HUES48 (cell line): ENCODE results near the gene MESD.

Source experiments
- H3K27ac ChIP-seq: one replicate; pipeline ENCODE4 v1.7.0; 2013; ENCODE audit warnings: low read depth, low read length, inconsistent platforms
- H3K27me3 ChIP-seq: 2 replicates; pipeline ENCODE4 v1.6.1; 2013; ENCODE audit warnings: mild to moderate bottlenecking, low read length; ENCODE audit not compliant: control insufficient read depth, insufficient read depth
- H3K36me3 ChIP-seq: 2 replicates; pipeline ENCODE4 v1.6.1; 2013; ENCODE audit warnings: low read length; ENCODE audit not compliant: control insufficient read depth, insufficient read depth
- H3K4me1 ChIP-seq: 2 replicates; pipeline ENCODE4 v1.6.1; 2013; ENCODE audit warnings: mild to moderate bottlenecking, low read length; ENCODE audit not compliant: control insufficient read depth, insufficient read depth
- H3K4me3 ChIP-seq: 2 replicates; pipeline ENCODE4 v1.5.1; 2013; ENCODE audit warnings: mild to moderate bottlenecking, low read depth, low read length
- H3K9ac ChIP-seq: 2 replicates; pipeline ENCODE4 v1.6.1; 2013; ENCODE audit warnings: mild to moderate bottlenecking, low read depth, low read length, moderate library complexity
- H3K9me3 ChIP-seq: 2 replicates; pipeline ENCODE4 v1.6.1; 2013; ENCODE audit warnings: low read length; ENCODE audit not compliant: control insufficient read depth, insufficient read depth

The MESD gene

GRCh38 chr15:80989081-80989517, 520 bp downstream of the MESD start:
- Histone ChIP-seq H3K27ac (peak overlapping the region; percentile 89), H3K4me1 (peaks cover 23% of the 10 kb centered on the region), H3K27me3 (no peaks in the 10 kb centered on the region), H3K9me3 (no peaks in the 10 kb centered on the region), H3K36me3 (no peaks in the 10 kb centered on the region), H3K9ac (peak overlapping the region; percentile 97), H3K4me3 (peak overlapping the region; percentile 89)

DNA sequence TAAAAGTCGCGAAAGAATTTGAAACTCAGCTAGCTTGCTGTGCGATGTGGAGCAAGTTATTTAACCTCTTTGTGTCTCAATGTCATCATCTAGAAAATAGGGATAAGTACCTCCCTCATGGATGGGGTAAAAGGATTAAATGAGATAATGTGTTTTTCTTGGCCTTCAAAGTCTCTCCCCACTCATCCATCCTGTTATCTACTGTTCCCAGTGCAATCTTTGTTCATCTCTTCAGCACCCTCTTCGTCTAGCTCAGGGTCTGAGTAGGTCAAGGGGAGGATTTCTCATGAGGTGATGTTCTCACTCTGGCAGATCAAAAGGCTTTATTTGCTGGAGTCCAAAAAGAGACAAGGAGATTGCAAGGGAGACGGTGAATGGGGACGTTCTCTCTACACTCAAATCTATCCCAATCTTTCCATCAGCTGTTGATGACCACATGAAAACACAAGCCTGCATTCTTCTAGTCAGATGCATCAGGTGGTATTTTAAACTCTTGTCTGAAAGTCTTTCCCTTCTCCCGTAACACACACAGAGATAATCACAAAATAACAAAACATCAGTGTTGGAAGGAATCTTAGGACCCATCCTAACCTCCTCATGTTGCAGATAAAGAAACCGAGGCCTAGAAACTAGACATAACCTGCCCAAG, 1.3 kb downstream of the MESD start:
- Histone ChIP-seq H3K4me1 (peaks cover 23% of the 10 kb centered on the region), H3K9me3 (no peaks in the 10 kb centered on the region), H3K4me3 (peak overlapping the region; percentile 89), H3K9ac (no peak overlapping the region; the same call in 1 of the 2 replicates), H3K36me3 (no peaks in the 10 kb centered on the region), H3K27me3 (no peaks in the 10 kb centered on the region), H3K27ac (no peak overlapping the region)

DNA sequence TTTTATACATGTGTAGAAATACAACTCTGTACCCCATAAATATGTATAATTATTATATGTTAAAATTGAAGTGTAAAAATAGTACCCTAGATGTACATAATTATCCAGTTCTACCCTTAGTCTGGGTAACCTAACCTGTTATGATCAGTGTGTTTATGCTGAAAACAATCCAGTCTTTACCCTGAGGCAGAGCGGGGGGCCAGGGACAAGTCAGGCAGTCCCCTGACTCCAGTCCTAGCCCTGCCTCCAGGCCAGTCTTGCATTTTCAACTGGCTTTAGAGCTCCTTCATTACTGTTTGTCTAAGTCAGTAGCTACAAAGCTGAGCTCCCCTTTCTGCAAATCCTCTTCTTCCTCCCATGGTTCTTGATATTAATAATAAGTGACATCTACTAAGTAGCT, 3.1 kb downstream of the MESD start:
- Histone ChIP-seq H3K9me3 (no peaks in the 10 kb centered on the region), H3K27me3 (no peaks in the 10 kb centered on the region), H3K9ac (no peak overlapping the region), H3K4me3 (no peak overlapping the region), H3K27ac (no peak overlapping the region), H3K36me3 (peaks cover 5% of the 10 kb centered on the region), H3K4me1 (peaks cover 23% of the 10 kb centered on the region)

- peaks cover 23% of the 10 kb centered on the region for H3K4me1 ChIP-seq
Observed at GRCh38 chr15:80985981-80986380, 3.6 kb downstream of the MESD start.

GRCh38 chr15:80984856-80985255, 4.8 kb downstream of the MESD start:
- no peak overlapping the region for H3K27ac ChIP-seq
- H3K9ac ChIP-seq, result no peak overlapping the region
- no peaks in the 10 kb centered on the region for H3K9me3 ChIP-seq
- H3K4me1 ChIP-seq, result peaks cover 14% of the 10 kb centered on the region
- no peak overlapping the region for H3K4me3 ChIP-seq
- no peaks in the 10 kb centered on the region for H3K27me3 ChIP-seq
- peaks cover 17% of the 10 kb centered on the region for H3K36me3 ChIP-seq

More at GRCh38 chr15:80985981-80986380, 3.6 kb downstream of the MESD start:
- no peak overlapping the region for H3K9ac ChIP-seq
- H3K27me3 ChIP-seq, result no peaks in the 10 kb centered on the region
- no peak overlapping the region for H3K27ac ChIP-seq
- no peaks in the 10 kb centered on the region for H3K9me3 ChIP-seq
- H3K36me3 ChIP-seq, result peaks cover 7% of the 10 kb centered on the region
- no peak overlapping the region for H3K4me3 ChIP-seq

DNA sequence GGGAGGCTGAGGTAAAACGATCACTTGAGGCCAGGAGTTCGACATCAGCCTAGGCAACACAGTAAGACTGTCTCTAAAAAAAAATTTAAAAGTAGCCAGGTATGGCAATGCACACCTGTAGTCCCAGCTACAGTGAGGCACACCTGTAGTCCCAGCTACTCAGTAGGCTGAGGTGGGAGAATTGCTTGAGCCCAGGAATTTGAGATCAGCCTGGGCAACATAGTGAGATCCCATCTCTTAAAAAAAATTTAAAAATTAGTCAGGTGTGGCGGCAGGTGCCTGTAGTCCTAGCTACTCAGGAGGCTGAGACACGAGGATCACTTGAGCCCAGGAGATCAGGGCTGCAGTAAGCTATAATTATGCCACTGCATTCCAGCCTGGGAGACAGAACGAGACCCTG, 6.8 kb downstream of the MESD start:
- Histone ChIP-seq H3K4me1 (peaks cover 17% of the 10 kb centered on the region), H3K27me3 (no peaks in the 10 kb centered on the region), H3K36me3 (peaks cover 37% of the 10 kb centered on the region), H3K27ac (no peak overlapping the region), H3K9me3 (no peaks in the 10 kb centered on the region), H3K4me3 (no peak overlapping the region), H3K9ac (no peak overlapping the region)

DNA sequence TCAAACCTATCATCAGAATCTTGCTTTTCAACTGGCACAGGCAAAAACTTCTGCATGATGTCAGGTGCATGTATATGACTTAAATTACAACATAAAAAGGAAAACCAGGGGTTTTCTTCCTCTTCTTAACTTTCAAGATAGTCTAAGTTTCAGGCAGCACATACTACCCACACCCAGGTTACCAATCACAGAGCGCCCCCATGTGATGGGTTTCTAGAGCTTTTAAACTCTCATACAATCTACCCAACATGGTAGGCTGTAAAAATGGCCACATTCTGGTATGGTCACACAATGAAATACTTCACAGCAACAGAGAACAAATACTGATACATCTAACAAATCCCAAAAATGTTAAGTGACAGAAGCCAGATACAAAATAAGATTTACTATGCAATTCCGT, 7.4 kb downstream of the MESD start:
- H3K9me3 ChIP-seq, result no peaks in the 10 kb centered on the region
- H3K27me3 ChIP-seq, result no peaks in the 10 kb centered on the region
- H3K9ac ChIP-seq, result no peak overlapping the region
- peaks cover 19% of the 10 kb centered on the region for H3K4me1 ChIP-seq
- H3K27ac ChIP-seq, result no peak overlapping the region
- H3K4me3 ChIP-seq, result no peak overlapping the region
- H3K36me3 ChIP-seq, result peaks cover 39% of the 10 kb centered on the region

DNA sequence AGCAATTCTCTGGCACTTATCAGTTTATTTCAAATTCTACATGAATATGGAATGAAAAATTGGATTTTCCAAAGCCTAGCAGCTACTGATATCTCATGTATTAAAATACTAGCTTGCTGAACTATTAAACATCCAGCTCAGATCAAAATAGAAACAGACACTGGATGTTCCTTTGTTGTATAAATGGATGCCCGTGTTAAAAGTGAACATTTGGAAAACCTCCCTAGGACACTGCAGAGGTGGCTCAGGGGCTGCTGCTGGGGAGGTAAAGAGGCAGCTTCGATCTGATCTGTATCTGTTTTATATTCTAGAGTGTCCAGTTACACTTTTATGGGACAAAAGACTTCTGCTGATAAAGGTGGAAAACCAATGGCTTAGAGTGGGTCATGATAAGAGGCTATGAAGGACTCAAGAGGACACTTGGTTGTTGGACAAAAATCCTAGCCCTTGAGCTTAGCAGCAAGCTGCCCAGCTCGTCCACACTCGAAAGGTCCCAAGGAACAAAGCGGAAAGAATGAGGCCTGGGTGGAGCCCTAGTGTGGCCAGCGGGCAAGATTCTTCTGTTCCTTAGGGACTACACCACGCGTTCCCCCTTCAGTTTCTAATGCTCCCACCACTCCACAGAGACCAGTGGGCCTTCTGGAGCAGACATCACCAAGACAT, 9.9 kb downstream of the MESD start:
- no peaks in the 10 kb centered on the region for H3K9me3 ChIP-seq
- H3K4me1 ChIP-seq, result peaks cover 13% of the 10 kb centered on the region
- H3K4me3 ChIP-seq, result no peak overlapping the region
- H3K27ac ChIP-seq, result no peak overlapping the region
- peaks cover 45% of the 10 kb centered on the region for H3K36me3 ChIP-seq
- H3K27me3 ChIP-seq, result no peaks in the 10 kb centered on the region
- H3K9ac ChIP-seq, result no peak overlapping the region

DNA sequence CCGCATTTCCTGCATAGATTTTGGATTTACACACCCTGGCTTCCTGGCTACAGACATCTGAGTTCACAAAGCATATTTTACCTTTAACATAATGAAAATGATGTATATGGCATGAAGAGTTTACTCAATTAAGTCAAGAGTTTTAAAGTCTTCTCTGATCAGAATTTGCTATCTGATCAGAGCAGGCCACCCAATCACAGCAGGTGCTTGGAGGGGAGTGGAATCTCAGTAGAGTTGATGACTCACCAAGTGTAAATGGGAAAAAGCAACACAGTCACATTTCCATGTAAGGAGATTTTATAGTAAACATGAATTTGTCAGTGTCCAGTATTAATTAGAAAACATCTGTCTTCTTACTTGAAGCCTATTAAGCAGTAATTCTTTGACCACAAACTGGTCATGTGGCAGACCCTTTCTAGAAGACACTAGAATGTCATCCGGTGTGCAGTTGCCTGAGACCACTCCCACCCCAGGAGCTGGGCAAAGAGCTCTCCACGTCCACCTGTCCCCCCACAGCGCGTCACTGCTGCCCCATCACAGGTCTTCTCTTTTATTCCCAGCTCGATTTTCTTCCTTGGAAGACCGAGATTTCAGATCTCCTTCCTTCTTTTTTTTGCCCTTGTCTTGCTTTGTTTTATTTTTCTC, 10.8 kb downstream of the MESD start:
- H3K27ac ChIP-seq, result peak overlapping the region; percentile 69
- H3K27me3 ChIP-seq, result no peaks in the 10 kb centered on the region
- H3K4me1 ChIP-seq, result peaks cover 15% of the 10 kb centered on the region
- no peak overlapping the region for H3K4me3 ChIP-seq
- no peak overlapping the region for H3K9ac ChIP-seq
- H3K9me3 ChIP-seq, result no peaks in the 10 kb centered on the region
- H3K36me3 ChIP-seq, result peaks cover 45% of the 10 kb centered on the region

- Histone ChIP-seq H3K9ac (no peak overlapping the region), H3K27ac (peak overlapping the region; percentile 69), H3K9me3 (no peaks in the 10 kb centered on the region), H3K4me3 (no peak overlapping the region), H3K4me1 (peaks cover 15% of the 10 kb centered on the region), H3K36me3 (peaks cover 45% of the 10 kb centered on the region), H3K27me3 (no peaks in the 10 kb centered on the region)
Observed at GRCh38 chr15:80977627-80978036, 12.0 kb downstream of the MESD start.

DNA sequence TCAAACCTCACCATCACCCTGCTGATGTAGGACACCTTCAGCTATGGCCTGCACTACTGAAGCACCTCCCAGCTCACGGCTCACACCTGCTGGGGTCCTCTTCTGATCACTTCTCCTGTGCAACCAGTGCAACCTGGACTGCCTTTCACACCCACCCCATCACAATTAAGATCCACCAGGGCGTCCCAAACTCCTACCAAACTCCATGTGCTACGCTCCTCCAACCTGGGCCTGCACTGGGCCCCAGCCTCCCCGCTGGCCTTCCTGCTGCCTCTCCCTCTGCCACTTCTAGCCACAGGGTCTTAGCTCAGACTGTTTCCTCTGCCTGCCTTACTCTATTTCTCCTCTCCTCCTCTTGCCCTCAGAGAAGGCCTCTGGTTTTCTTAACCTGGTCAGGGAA, 12.8 kb downstream of the MESD start:
- Histone ChIP-seq H3K4me1 (peaks cover 15% of the 10 kb centered on the region), H3K27me3 (no peaks in the 10 kb centered on the region), H3K27ac (no peak overlapping the region), H3K9ac (no peak overlapping the region), H3K4me3 (no peak overlapping the region), H3K36me3 (peaks cover 42% of the 10 kb centered on the region), H3K9me3 (no peaks in the 10 kb centered on the region)
